ENCODE measurements around the gene MYO18B.

DNA sequence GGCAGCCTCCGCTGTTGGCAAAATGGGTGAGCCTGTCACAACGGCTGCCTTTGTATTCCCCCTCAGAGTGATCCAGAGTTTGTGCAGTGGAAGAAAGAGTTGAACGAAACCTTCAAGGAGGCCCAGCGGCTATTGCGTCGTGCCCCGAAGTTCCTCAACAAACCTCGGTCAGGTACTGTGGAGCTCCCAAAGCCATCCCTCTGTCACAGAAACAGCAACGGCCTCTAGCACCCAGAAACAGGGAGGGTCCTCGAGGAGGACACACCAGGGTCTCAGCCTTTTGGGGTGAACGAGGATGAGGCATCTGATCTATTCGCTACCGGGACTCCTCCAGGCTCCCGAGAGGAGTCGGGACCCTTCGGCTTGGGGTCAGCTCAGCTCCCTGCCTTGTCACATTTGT, 19.8 kb upstream of the MYO18B start:
- TF ChIP-seq EZH2 (IDR thresholded peaks at IDR 0.05; ENCODE audit: borderline replicate concordance, insufficient read depth, low read depth, low read length, poor library complexity, severe bottlenecking) = no peak
- TF ChIP-seq, protein P1, sequence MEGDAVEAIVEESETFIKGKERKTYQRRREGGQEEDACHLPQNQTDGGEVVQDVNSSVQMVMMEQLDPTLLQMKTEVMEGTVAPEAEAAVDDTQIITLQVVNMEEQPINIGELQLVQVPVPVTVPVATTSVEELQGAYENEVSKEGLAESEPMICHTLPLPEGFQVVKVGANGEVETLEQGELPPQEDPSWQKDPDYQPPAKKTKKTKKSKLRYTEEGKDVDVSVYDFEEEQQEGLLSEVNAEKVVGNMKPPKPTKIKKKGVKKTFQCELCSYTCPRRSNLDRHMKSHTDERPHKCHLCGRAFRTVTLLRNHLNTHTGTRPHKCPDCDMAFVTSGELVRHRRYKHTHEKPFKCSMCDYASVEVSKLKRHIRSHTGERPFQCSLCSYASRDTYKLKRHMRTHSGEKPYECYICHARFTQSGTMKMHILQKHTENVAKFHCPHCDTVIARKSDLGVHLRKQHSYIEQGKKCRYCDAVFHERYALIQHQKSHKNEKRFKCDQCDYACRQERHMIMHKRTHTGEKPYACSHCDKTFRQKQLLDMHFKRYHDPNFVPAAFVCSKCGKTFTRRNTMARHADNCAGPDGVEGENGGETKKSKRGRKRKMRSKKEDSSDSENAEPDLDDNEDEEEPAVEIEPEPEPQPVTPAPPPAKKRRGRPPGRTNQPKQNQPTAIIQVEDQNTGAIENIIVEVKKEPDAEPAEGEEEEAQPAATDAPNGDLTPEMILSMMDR (IDR thresholded peaks at IDR 0.05) = no peak
